HG02970 (cell line): Measurements from ENCODE around the gene ARHGAP12.
"Not testable (repeated sequence)": the region's sequence is repeated elsewhere in the genome, so short reads cannot be mapped to it uniquely, and the experiment has no call there.

Experiments
- ATAC-seq: cut with Tn5 transposase; IDR thresholded peaks from one replicate; pipeline ENCODE4 v1.9.1; 2021; ENCODE audit warnings: mild to moderate bottlenecking, moderate library complexity, moderate number of reproducible peaks; ENCODE audit not compliant: unreplicated experiment, low FRiP score

ARHGAP12 gene

GRCh38 chr10:31928549-31929260, at the start of gene ARHGAP12:
Gene ARHGAP12 (minus strand): TSS chr10:31928831. CDS start chr10:31908855, 19,976 bp downstream.
- peak; percentile 71 for ATAC-seq

- ATAC-seq = no peak
Observed at GRCh38 chr10:31978156-31978483, 49.5 kb upstream of the ARHGAP12 start.

- no peak for ATAC-seq
Observed at GRCh38 chr10:31977440-31978155, 49.0 kb upstream of the ARHGAP12 start.

GRCh38 chr10:31975157-31975765, 46.6 kb upstream of the ARHGAP12 start:
- no peak for ATAC-seq

- no peak for ATAC-seq
Observed at GRCh38 chr10:31974434-31975124, 45.9 kb upstream of the ARHGAP12 start.

GRCh38 chr10:31972519-31973041, 43.9 kb upstream of the ARHGAP12 start:
- no peak for ATAC-seq

GRCh38 chr10:31969847-31970246, 41.2 kb upstream of the ARHGAP12 start:
- not testable (repeated sequence) for ATAC-seq

- ATAC-seq = no peak
Observed at GRCh38 chr10:31963589-31963980, 35.0 kb upstream of the ARHGAP12 start.

GRCh38 chr10:31962826-31963588, 34.4 kb upstream of the ARHGAP12 start:
- no peak for ATAC-seq

GRCh38 chr10:31961277-31962074, 32.8 kb upstream of the ARHGAP12 start:
- ATAC-seq = no peak

- no peak for ATAC-seq
Observed at GRCh38 chr10:31959461-31960173, 31.0 kb upstream of the ARHGAP12 start.

GRCh38 chr10:31958856-31959255, 30.2 kb upstream of the ARHGAP12 start:
- no peak for ATAC-seq

- ATAC-seq = no peak
Observed at GRCh38 chr10:31956200-31956946, 27.7 kb upstream of the ARHGAP12 start.

GRCh38 chr10:31954410-31955191, 26.0 kb upstream of the ARHGAP12 start:
- no peak for ATAC-seq

GRCh38 chr10:31953480-31953879, 24.8 kb upstream of the ARHGAP12 start:
- no peak for ATAC-seq

- no peak for ATAC-seq
Observed at GRCh38 chr10:31953080-31953479, 24.4 kb upstream of the ARHGAP12 start.

- no peak for ATAC-seq
Observed at GRCh38 chr10:31952066-31952465, 23.4 kb upstream of the ARHGAP12 start.
